ENCODE measurements around the gene M1AP.

Gene M1AP

GRCh38 chr2:74515981-74516633, 132.0 kb downstream of the M1AP start:
- peak; percentile 83 for DNase-seq

- DNase-seq = peak; percentile 27
These were observed 132.7 kb downstream of the M1AP start for GRCh38 chr2:74515271-74515980.

GRCh38 chr2:74514368-74515270, 133.5 kb downstream of the M1AP start, which contains the start of gene TLX2:
Gene TLX2 (plus strand): TSS chr2:74514450. CDS start chr2:74514807, 357 bp downstream.
- no peak for DNase-seq

GRCh38 chr2:74513605-74514367, 134.3 kb downstream of the M1AP start:
- peak; percentile 45 for DNase-seq

DNA sequence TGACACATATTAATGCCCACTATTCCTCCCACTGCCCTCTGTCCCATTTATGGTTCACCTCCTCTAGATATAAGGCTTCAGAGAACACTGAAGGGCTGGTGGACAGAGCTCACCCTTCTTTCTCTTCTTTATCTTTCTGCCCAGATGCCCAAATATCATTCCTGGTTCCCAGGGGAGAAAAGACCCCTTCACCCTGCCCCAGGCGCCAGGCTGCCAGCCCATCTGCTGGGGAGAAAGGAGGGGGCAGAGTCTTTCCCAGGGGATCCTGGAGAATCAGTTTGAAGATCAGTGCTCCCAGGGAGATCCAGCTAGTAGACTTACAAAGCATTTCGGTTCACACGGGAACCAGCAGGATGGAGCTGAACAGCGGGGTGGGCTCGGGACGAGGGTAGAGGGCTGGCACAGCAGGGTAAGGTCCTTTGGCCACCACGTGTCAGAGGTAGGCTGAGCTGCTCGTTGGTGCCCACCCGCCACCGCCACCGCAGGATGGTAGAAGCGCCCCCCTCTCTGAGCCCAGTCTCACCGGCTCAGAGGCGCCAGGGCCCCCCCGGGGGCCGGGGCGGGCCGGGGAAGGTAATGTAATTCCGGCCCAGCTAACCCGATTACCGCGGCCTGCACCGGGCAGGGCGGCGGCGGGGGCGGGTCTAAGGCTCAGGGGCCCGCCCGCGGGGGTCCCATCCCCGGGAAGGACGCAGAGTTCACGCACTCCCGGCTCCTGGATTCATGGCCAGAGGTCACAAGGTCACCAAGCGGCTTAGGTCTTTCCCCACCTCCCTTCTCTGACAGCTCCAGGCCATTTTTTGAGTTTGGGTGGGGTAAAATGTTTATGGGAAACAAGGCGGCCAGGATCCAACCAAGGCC, 135.2 kb downstream of the M1AP start:
- no peak for DNase-seq

DNA sequence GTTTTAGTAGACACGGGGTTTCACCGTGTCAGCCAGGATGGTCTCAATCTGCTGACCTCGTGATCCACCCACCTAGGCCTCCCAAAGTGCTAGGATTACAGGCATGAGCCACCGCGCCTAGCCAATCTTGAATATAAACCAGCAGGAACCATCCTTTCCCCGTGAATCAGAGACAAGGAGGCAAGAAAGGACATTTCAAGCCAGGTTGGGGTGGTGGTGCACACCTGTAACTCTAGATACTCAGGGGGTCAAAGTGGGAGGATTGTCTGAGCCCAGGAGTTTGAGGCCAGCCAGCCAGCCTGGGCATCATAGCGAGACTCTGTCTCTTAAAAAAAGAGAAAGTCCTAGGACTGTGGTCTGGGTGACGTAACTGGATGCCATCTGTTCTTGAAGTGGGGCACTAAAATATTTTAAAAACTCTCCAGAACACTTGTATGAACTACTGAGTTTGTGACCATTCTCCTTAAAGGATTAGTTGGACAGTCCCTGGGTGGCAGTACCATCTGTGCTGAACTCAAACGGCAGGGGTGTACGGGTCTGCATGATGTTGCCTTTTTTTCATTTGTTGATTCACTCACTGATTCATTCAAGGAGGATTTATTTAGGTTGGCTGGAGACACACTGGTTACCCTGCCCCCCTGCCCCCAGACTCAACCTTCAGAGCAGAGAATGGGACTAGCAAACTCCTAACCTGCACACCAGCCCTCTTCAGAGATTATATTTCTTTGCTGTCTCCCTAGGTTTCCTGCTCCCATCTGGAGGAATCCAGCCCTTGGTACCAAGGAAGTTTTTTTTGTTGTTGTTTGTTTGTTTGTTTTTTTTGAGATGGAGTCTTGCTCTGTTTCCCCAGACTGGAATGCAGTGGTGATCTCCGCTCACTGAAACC, 136.8 kb downstream of the M1AP start:
- DNase-seq = no peak

- no peak for DNase-seq
These were observed 137.9 kb downstream of the M1AP start for GRCh38 chr2:74510272-74510671.

- DNase-seq = peak; percentile 32
These were observed 140.1 kb downstream of the M1AP start for GRCh38 chr2:74507926-74508520.

Data from CD4-positive, alpha-beta T cell treated with Interleukin-17A for 4 hours (primary cell).